CD14-positive monocyte (primary cell): ENCODE measurements around the gene EFCAB12. TPM values are rescaled to one million over a fixed set of nuclear protein-coding genes. Genes with fewer than 3 reads are reported as not detected.

Experiments used
- DNase-seq, 3 donors: peaks; one replicate each; pipeline ENCODE4 v3.0.0-alpha.2; 2011 to 2022
- H2AFZ ChIP-seq: 2 replicates; pipeline ENCODE4 v1.6.0; 2012; ENCODE audit warnings: mild to moderate bottlenecking, low read depth, low read length, inconsistent platforms; ENCODE audit not compliant: insufficient read depth, poor library complexity, severe bottlenecking
- H3K27ac ChIP-seq, 2 donors: 1 replicate in 1 of 2; 2 replicates in 1 of 2; pipeline ENCODE4 v1.5.1; 2012 to 2013; ENCODE audit warnings: low read length in 2 of 2, control low read depth in 1 of 2, inconsistent platforms in 1 of 2, low read depth in 1 of 2, mild to moderate bottlenecking in 1 of 2
- H3K27me3 ChIP-seq, 2 donors: one replicate each; pipeline versions ENCODE4 v1.6.0 to v1.6.1; 2011 to 2013; ENCODE audit warnings: low read length in 2 of 2; ENCODE audit not compliant: control insufficient read depth in 2 of 2, insufficient read depth in 2 of 2
- H3K36me3 ChIP-seq, 2 donors: replicated peaks in 1 of 2; 1 replicate in 1 of 2; 2 replicates in 1 of 2; pipeline versions ENCODE4 v1.5.1 to v1.6.1; 2012 to 2013; ENCODE audit warnings: low read length in 2 of 2, control low read depth in 1 of 2, inconsistent platforms in 1 of 2, mild to moderate bottlenecking in 1 of 2; ENCODE audit not compliant: insufficient read depth in 2 of 2, control insufficient read depth in 1 of 2
- H3K4me1 ChIP-seq, 2 donors: 1 replicate in 1 of 2; 2 replicates in 1 of 2; pipeline versions ENCODE4 v1.5.1 to v1.6.1; 2012 to 2013; ENCODE audit warnings: low read length in 2 of 2, control low read depth in 1 of 2, inconsistent platforms in 1 of 2, mild to moderate bottlenecking in 1 of 2, moderate library complexity in 1 of 2; ENCODE audit not compliant: insufficient read depth in 2 of 2, control insufficient read depth in 1 of 2
- H3K4me2 ChIP-seq: replicated peaks from 2 replicates; pipeline ENCODE3; 2012; ENCODE audit warnings: low read length, moderate library complexity, mild to moderate bottlenecking; ENCODE audit not compliant: poor library complexity, severe bottlenecking; ENCODE audit errors: extremely low read depth
- H3K4me3 ChIP-seq, 3 experiments: fragments of 200-600 bp in 1 of 3; sonication (generic) in 1 of 3; replicated peaks in 1 of 3; 1 replicate in 2 of 3; 2 replicates in 1 of 3; pipeline ENCODE4 v1.5.1; 2011 to 2013; ENCODE audit warnings: low read length in 3 of 3, mild to moderate bottlenecking in 3 of 3, control low read depth in 2 of 3, low read depth in 2 of 3, inconsistent platforms in 1 of 3, moderate library complexity in 1 of 3
- H3K79me2 ChIP-seq: 2 replicates; pipeline ENCODE4 v1.6.0; 2012; ENCODE audit warnings: mild to moderate bottlenecking, control low read depth, inconsistent platforms, low read length, moderate library complexity; ENCODE audit not compliant: insufficient read depth
- H3K9ac ChIP-seq: 2 replicates; pipeline ENCODE4 v1.6.0; 2017; ENCODE audit warnings: low read length, mild to moderate bottlenecking; ENCODE audit not compliant: insufficient read depth, poor library complexity, severe bottlenecking
- H3K9me3 ChIP-seq, 2 donors: replicated peaks in 1 of 2; 1 replicate in 1 of 2; 2 replicates in 1 of 2; pipeline versions ENCODE4 v1.5.1 to v1.6.1; 2012 to 2013; ENCODE audit warnings: low read length in 2 of 2, control low read depth in 1 of 2; ENCODE audit not compliant: control insufficient read depth in 1 of 2, insufficient read depth in 1 of 2
- H4K20me1 ChIP-seq: 2 replicates; pipeline ENCODE4 v1.6.0; 2012; ENCODE audit warnings: mild to moderate bottlenecking, low read length, control low read depth, moderate library complexity; ENCODE audit not compliant: insufficient read depth
- H3K27ac Mint-ChIP-seq, 7 donors: one replicate each; pipeline ENCODE4 v1.8.0; 2020; ENCODE audit warnings: mild to moderate bottlenecking in 7 of 7, mixed read lengths in 7 of 7, moderate library complexity in 6 of 7, inconsistent platforms in 2 of 7
- H3K27me3 Mint-ChIP-seq, 3 donors: one replicate each; pipeline ENCODE4 v1.8.0; 2021 to 2022; ENCODE audit warnings: low read depth in 3 of 3, mild to moderate bottlenecking in 3 of 3, mixed read lengths in 3 of 3, moderate library complexity in 3 of 3, inconsistent platforms in 1 of 3
- H3K36me3 Mint-ChIP-seq, 2 donors: one replicate each; pipeline ENCODE4 v1.8.0; 2020; ENCODE audit warnings: mixed read lengths in 2 of 2, inconsistent platforms in 1 of 2, mild to moderate bottlenecking in 1 of 2
- H3K4me1 Mint-ChIP-seq: one replicate; pipeline ENCODE4 v1.8.0; 2020; ENCODE audit warnings: mild to moderate bottlenecking, mixed read lengths
- H3K4me3 Mint-ChIP-seq, 2 donors: one replicate each; pipeline ENCODE4 v1.8.0; 2020; ENCODE audit warnings: mild to moderate bottlenecking in 2 of 2, mixed read lengths in 2 of 2, moderate library complexity in 1 of 2
- H3K9me3 Mint-ChIP-seq, 7 donors: one replicate each; pipeline ENCODE4 v1.8.0; 2020 to 2022; ENCODE audit warnings: mixed read lengths in 7 of 7, mild to moderate bottlenecking in 6 of 7, moderate library complexity in 6 of 7, inconsistent platforms in 2 of 7
- CTCF ChIP-seq: fragments of 200-600 bp; IDR thresholded peaks from one replicate; pipeline ENCODE4 v1.8.0; 2022; ENCODE audit warnings: antibody characterized with exemption, mild to moderate bottlenecking
- whole genome bisulfite sequencing: methylation state at CpG from one replicate; pipeline ENCODE4 v1.1.5; 2013; ENCODE audit warnings: missing lambda C conversion rate; ENCODE audit not compliant: insufficient coverage; 5-methylcytosine and 5-hydroxymethylcytosine counted together
- intact Hi-C, 2 donors: fragments of 100-400 bp; cut with micrococcal nuclease; formaldehyde crosslinking; loops; one replicate each; pipeline versions ENCODE4 v1.15.0 to v1.15.1; 2023
- polyA plus RNA-seq, 3 donors: library from polyadenylated mRNA; depleted of rRNA in 1 of 3; unstranded in 2 of 3; stranded (reverse) in 1 of 3; fragments of 300-500 nt in 2 of 3; fragments of >200 nt in 1 of 3; fragmentation: Illumina TruSeq in 2 of 3; gene quantifications; 1 replicate in 2 of 3; 2 replicates in 1 of 3; pipeline ENCODE4 v1.2.3, GENCODE V29; 2012 to 2021

Gene EFCAB12
- polyA plus RNA-seq, 3 donors: 0.35 TPM; not detected in 2

GRCh38 chr3:129379582-129380358, 48.7 kb downstream of the EFCAB12 start:
- peaks cover 21 to 37% of the 10 kb centered on the region in 2 donors for H3K9me3 ChIP-seq
- Mint-ChIP-seq H3K36me3 (peaks cover 0 to 20% of the 10 kb centered on the region in 2 donors), H3K4me1 (peaks cover 8% of the 10 kb centered on the region), H3K4me3 (no peak overlapping the region), H3K27me3 (no peaks in the 10 kb centered on the region), H3K27ac (no peak overlapping the region), H3K9me3 (peaks cover 21 to 39% (median 33%) of the 10 kb centered on the region in 7 donors)
- no peak for TF ChIP-seq CTCF
- H3K79me2 ChIP-seq: no peaks in the 10 kb centered on the region
- no peak overlapping the region for H3K27ac ChIP-seq
- intact Hi-C loops: loop anchor here in 1 of 2 donors (5.0 kb wide), 1 partner anchor 453 kb away; no protein-coding TSS in a partner anchor
- H3K36me3 ChIP-seq: no peaks in the 10 kb centered on the region
- WGBS: no CpG with 5 or more reads among the region's 7 CpGs
- H2AFZ ChIP-seq: no peak overlapping the region
- H3K4me2 ChIP-seq: no peak overlapping the region
- no peaks in the 10 kb centered on the region for H3K27me3 ChIP-seq
- no peak overlapping the region for H3K4me3 ChIP-seq
- H3K4me1 ChIP-seq: peaks cover 6% of the 10 kb centered on the region in 2 donors
- no peak overlapping the region for H3K9ac ChIP-seq
- DNase-seq: no peak
- peaks cover 7% of the 10 kb centered on the region for H4K20me1 ChIP-seq

- Mint-ChIP-seq H3K27me3 (no peaks in the 10 kb centered on the region), H3K9me3 (peaks cover 21 to 39% (median 33%) of the 10 kb centered on the region in 7 donors), H3K27ac (no peak overlapping the region), H3K36me3 (peaks cover 0 to 20% of the 10 kb centered on the region in 2 donors), H3K4me1 (peaks cover 8% of the 10 kb centered on the region), H3K4me3 (no peak overlapping the region)
- intact Hi-C loops: no loop called here
- no peak for TF ChIP-seq CTCF
- Histone ChIP-seq H3K79me2 (no peaks in the 10 kb centered on the region), H3K4me2 (no peak overlapping the region), H3K27ac (no peak overlapping the region), H2AFZ (no peak overlapping the region), H3K36me3 (no peaks in the 10 kb centered on the region), H3K9ac (no peak overlapping the region), H3K4me3 (no peak overlapping the region), H3K4me1 (peaks cover 6% of the 10 kb centered on the region in 2 donors), H3K9me3 (peaks cover 21 to 37% of the 10 kb centered on the region in 2 donors), H4K20me1 (peaks cover 7% of the 10 kb centered on the region), H3K27me3 (no peaks in the 10 kb centered on the region)
- no peak for DNase-seq
- 40% methylated on average over 1 of the region's 1 CpG for WGBS
Measured at GRCh38 chr3:129378949-129379348, 49.5 kb downstream of the EFCAB12 start.
